CD4-positive, CD25-positive, alpha-beta regulatory T cell (primary cell): ENCODE measurements around the gene RAB14. TPM values are rescaled to one million over a fixed set of nuclear protein-coding genes. Genes with fewer than 3 reads are reported as not detected.
"Not testable (repeated sequence)": the region's sequence is repeated elsewhere in the genome, so short reads cannot be mapped to it uniquely, and the experiment has no call there.

ENCODE experiments used
- ATAC-seq, 2 donors: fragments of 150-1000 bp; cut with Tn5 transposase; one replicate each; pipeline ENCODE4 v1.10.0; 2021; ENCODE audit warnings: low read depth in 2 of 2, moderate number of reproducible peaks in 2 of 2, moderate library complexity in 1 of 2
- DNase-seq, 3 donors: peaks; one replicate each; pipeline versions ENCODE4 v3.0.0 to v3.0.0-alpha.2; 2012 to 2022; ENCODE audit warnings: mixed read lengths in 1 of 3
- H3K27ac ChIP-seq: one replicate; pipeline ENCODE4 v1.7.0; 2013; ENCODE audit warnings: mild to moderate bottlenecking, low read length; ENCODE audit not compliant: insufficient read depth, poor library complexity, severe bottlenecking
- H3K27me3 ChIP-seq: one replicate; pipeline ENCODE4 v1.7.0; 2013; ENCODE audit warnings: low read length; ENCODE audit not compliant: control insufficient read depth, insufficient read depth
- H3K36me3 ChIP-seq: one replicate; pipeline ENCODE4 v1.7.0; 2013; ENCODE audit warnings: mild to moderate bottlenecking, low read length, moderate library complexity; ENCODE audit not compliant: control insufficient read depth, insufficient read depth
- H3K4me1 ChIP-seq: 2 replicates; pipeline ENCODE4 v1.7.0; 2013; ENCODE audit warnings: mild to moderate bottlenecking, low read length; ENCODE audit not compliant: insufficient read depth, control insufficient read depth, poor library complexity, severe bottlenecking
- H3K4me3 ChIP-seq: one replicate; pipeline ENCODE4 v1.7.0; 2013; ENCODE audit warnings: low read depth, mild to moderate bottlenecking, low read length, moderate library complexity
- H3K9me3 ChIP-seq, 2 experiments: 1 replicate in 1 of 2; 2 replicates in 1 of 2; pipeline ENCODE4 v1.7.0; 2013; ENCODE audit warnings: low read length in 2 of 2, mild to moderate bottlenecking in 1 of 2, moderate library complexity in 1 of 2; ENCODE audit not compliant: control insufficient read depth in 2 of 2
- H3K27ac Mint-ChIP-seq, 3 donors: one replicate each; pipeline ENCODE4 v1.8.0; 2020 to 2022; ENCODE audit warnings: mild to moderate bottlenecking in 3 of 3, mixed read lengths in 3 of 3, moderate library complexity in 2 of 3
- H3K27me3 Mint-ChIP-seq: one replicate; pipeline ENCODE4 v1.8.0; 2022; ENCODE audit warnings: mild to moderate bottlenecking, mixed read lengths
- H3K36me3 Mint-ChIP-seq: one replicate; pipeline ENCODE4 v1.8.0; 2020; ENCODE audit warnings: mixed read lengths
- H3K4me1 Mint-ChIP-seq, 4 donors: one replicate each; pipeline ENCODE4 v1.8.0; 2020 to 2022; ENCODE audit warnings: mixed read lengths in 4 of 4, mild to moderate bottlenecking in 1 of 4
- H3K4me3 Mint-ChIP-seq, 4 donors: one replicate each; pipeline ENCODE4 v1.8.0; 2020 to 2022; ENCODE audit warnings: mild to moderate bottlenecking in 4 of 4, mixed read lengths in 4 of 4, moderate library complexity in 3 of 4
- H3K9me3 Mint-ChIP-seq, 7 donors: one replicate each; pipeline ENCODE4 v1.8.0; 2020 to 2022; ENCODE audit warnings: mixed read lengths in 7 of 7, mild to moderate bottlenecking in 3 of 7, moderate library complexity in 2 of 7
- polyA plus RNA-seq, 4 donors: library from polyadenylated mRNA; unstranded; fragments of 300-500 nt; fragmentation: Illumina TruSeq; gene quantifications; one replicate each; pipeline ENCODE4 v1.2.3, GENCODE V29; 2021
- total RNA-seq: library from RNA; stranded (reverse); gene quantifications from one replicate; pipeline ENCODE4 v1.2.3, GENCODE V29; 2022

Gene RAB14
- total and polyA plus RNA-seq, 5 donors from 2014 or later = 36.8 to 56.8 (median 50.7) TPM

DNA sequence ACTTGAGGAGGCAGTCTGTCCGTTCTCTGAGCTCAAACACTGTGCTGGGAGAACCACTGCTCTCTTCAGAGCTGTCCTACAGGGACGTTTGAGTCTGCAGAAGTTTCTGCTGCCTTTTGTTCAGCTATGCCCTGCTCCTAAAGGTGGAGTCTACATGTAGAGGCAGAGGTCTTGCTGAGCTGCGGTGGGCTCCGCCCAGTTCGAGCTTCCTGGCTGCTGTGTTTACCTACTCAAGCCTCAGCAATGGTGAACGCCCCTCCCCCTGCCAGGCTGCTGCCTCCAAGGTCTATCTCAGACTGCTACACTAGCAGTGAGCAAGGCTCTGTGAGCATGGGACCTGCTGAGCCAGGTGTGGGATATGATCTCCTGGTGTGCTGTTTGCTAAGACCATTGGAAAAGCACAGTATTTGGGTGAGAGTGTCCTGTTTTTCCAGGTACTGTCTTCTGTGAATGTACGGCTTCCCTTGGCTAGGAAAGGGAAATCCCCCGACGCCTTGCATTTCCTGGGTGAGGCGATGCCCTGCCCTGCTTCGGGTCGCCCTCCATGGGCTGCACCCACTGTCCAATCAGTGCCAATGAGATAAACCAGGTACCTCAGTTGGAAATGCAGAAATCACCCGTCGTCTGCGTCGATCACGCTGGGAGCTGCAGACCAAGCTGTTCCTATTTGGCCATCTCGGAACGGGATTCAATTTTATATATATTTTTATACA lies 68.4 kb downstream of the RAB14 start:
- ATAC-seq = peak; percentile 100
- peak overlapping the region; percentile 62 to 87 (median 83) for H3K4me3 Mint-ChIP-seq
- peaks cover 67% of the 10 kb centered on the region for H3K36me3 Mint-ChIP-seq
- DNase-seq = peak; percentile 58 to 94 (median 82)
- peaks cover 34% of the 10 kb centered on the region for H3K4me1 ChIP-seq
- H3K4me1 Mint-ChIP-seq = peaks cover 20 to 97% (median 76%) of the 10 kb centered on the region in 4 donors
- no peaks in the 10 kb centered on the region for H3K27me3 ChIP-seq
- peaks cover 28% of the 10 kb centered on the region for H3K36me3 ChIP-seq
- peak overlapping the region; percentile 76 for H3K4me3 ChIP-seq
- H3K27ac Mint-ChIP-seq = peak overlapping the region; percentile 79 to 99 (median 94)
- peaks cover 0 to 35% (median 7%) of the 10 kb centered on the region in 7 donors for H3K9me3 Mint-ChIP-seq
- H3K27me3 Mint-ChIP-seq = no peaks in the 10 kb centered on the region
- peaks cover 0 to 1% of the 10 kb centered on the region in 2 experiments for H3K9me3 ChIP-seq
- peak overlapping the region; percentile 65 for H3K27ac ChIP-seq

DNA sequence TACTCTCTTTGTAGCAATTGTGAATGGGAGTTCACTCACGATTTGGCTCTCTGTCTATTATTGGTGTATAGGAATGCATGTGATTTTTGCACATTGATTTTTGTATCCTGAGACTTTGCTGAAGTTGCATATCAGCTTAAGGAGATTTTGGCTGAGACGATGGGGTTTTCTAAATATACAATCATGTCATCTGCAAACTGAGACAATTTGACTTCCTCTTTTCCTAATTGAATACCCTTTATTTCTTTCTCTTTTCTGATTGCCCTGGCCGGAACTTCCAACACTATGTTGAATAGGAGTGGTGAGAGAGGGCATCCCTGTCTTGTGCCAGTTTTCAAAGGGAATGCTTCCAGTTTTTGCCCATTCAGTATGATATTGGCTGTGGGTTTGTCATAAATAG lies 72.3 kb downstream of the RAB14 start:
- peak overlapping the region; percentile 44 to 99 (median 94) for H3K27ac Mint-ChIP-seq
- H3K4me3 Mint-ChIP-seq = peak overlapping the region; percentile 18 to 63 (median 53)
- not testable (repeated sequence) for H3K27me3 ChIP-seq, H3K27ac ChIP-seq, ATAC-seq, H3K9me3 ChIP-seq, DNase-seq, H3K27me3 Mint-ChIP-seq, H3K4me3 ChIP-seq
- peaks cover 73% of the 10 kb centered on the region for H3K36me3 Mint-ChIP-seq
- H3K4me1 Mint-ChIP-seq = peaks cover 19 to 88% (median 65%) of the 10 kb centered on the region in 4 donors
- H3K36me3 ChIP-seq = peaks cover 31% of the 10 kb centered on the region
- peaks cover 44% of the 10 kb centered on the region for H3K4me1 ChIP-seq
- peaks cover 0 to 37% (median 8%) of the 10 kb centered on the region in 7 donors for H3K9me3 Mint-ChIP-seq

Other genes starting within 250 kb of the RAB14 start
- 1.5 TPM for gene C5, start 151.6 kb downstream of the RAB14 start, total RNA-seq
- 1 to 10 TPM in 2 of 4 donors, under 1 TPM in 1, not detected in 1; 0.31 to 1.1 (median 1.1) TPM for gene C5, start 151.6 kb downstream of the RAB14 start, polyA plus RNA-seq
- gene CNTRL, start 126.9 kb downstream of the RAB14 start, total RNA-seq = 135 TPM
- gene CNTRL, start 126.9 kb downstream of the RAB14 start, polyA plus RNA-seq = 10 to 100 TPM; 12.2 to 17.8 (median 14.8) TPM
- gene GSN, start 66.3 kb upstream of the RAB14 start, total RNA-seq = 12.1 TPM
- gene GSN, start 66.3 kb upstream of the RAB14 start, polyA plus RNA-seq = 1 to 10 TPM; 2.7 to 6.3 (median 4.9) TPM
- gene STOM, start 168.4 kb upstream of the RAB14 start, total RNA-seq = 29.9 TPM
- gene STOM, start 168.4 kb upstream of the RAB14 start, polyA plus RNA-seq = 10 to 100 TPM; 22.3 to 25.1 (median 23.5) TPM